SK-N-SH (cell line): ENCODE measurements around the gene TYW1. TPM values are rescaled to one million over a fixed set of nuclear protein-coding genes. Genes with fewer than 3 reads are reported as not detected.
"Not testable (repeated sequence)": the region's sequence is repeated elsewhere in the genome, so short reads cannot be mapped to it uniquely, and the experiment has no call there.

ENCODE experiments used
- CTCF ChIA-PET: fragments of 300-600, 350-600 bp; formaldehyde crosslinking; extraction: SDS; loops from one replicate; lab custom pipeline; 2021; lab: Yijun Ruan, JAX
- POLR2A ChIA-PET: fragments of 350-600 bp; sonication (Branson Sonifier 250); formaldehyde crosslinking; extraction: SDS; loops from one replicate; lab custom pipeline; 2020; ENCODE audit warnings: antibody characterized with exemption, inconsistent platforms; lab: Yijun Ruan, JAX
- DNase-seq: peaks from one replicate; pipeline ENCODE4 v3.0.0; 2012
- H2AFZ ChIP-seq: fragments of 200-600 bp; sonication (generic); 2 replicates; pipeline ENCODE4 v1.8.1; 2016; ENCODE audit warnings: antibody characterized with exemption, mild to moderate bottlenecking, low read depth
- H3F3A ChIP-seq: fragments of 200-600 bp; sonication (generic); replicated peaks from 2 replicates; pipeline ENCODE3; 2016; ENCODE audit warnings: antibody characterized with exemption, mild to moderate bottlenecking; ENCODE audit not compliant: insufficient read depth
- H3K27ac ChIP-seq, 2 experiments: fragments of 200-500 bp in 1 of 2; fragments of 200-600 bp in 1 of 2; sonication (Bioruptor generic) in 1 of 2; sonication (generic), shearing (Covaris generic) in 1 of 2; 2 replicates each; pipeline versions ENCODE4 v1.5.1 to v1.6.1; 2014 to 2016; ENCODE audit warnings: low read depth in 2 of 2, inconsistent platforms in 1 of 2, low read length in 1 of 2, mild to moderate bottlenecking in 1 of 2, mixed read lengths in 1 of 2
- H3K27me3 ChIP-seq: fragments of 200-600 bp; sonication (generic), shearing (Covaris generic); 2 replicates; pipeline ENCODE4 v1.6.1; 2016; ENCODE audit warnings: mixed run types; ENCODE audit not compliant: insufficient read depth
- H3K36me3 ChIP-seq, 2 experiments: fragments of 200-500 bp in 1 of 2; fragments of 200-600 bp in 1 of 2; sonication (Bioruptor generic) in 1 of 2; sonication (generic) in 1 of 2; replicated peaks in 1 of 2; 2 replicates each; pipeline versions ENCODE3 to v1.5.1; 2014 to 2016; ENCODE audit warnings: low read length in 1 of 2, mild to moderate bottlenecking in 1 of 2; ENCODE audit not compliant: insufficient read depth in 2 of 2, control insufficient read depth in 1 of 2
- H3K4me1 ChIP-seq, 2 experiments: fragments of 200-500 bp in 1 of 2; fragments of 200-600 bp in 1 of 2; sonication (Bioruptor generic) in 1 of 2; sonication (generic), shearing (Covaris generic) in 1 of 2; 2 replicates each; pipeline versions ENCODE4 v1.5.1 to v1.6.1; 2014 to 2016; ENCODE audit warnings: low read depth in 1 of 2, low read length in 1 of 2, mixed run types in 1 of 2; ENCODE audit not compliant: insufficient read depth in 2 of 2, control insufficient read depth in 1 of 2
- H3K4me2 ChIP-seq: fragments of 200-600 bp; sonication (generic), shearing (Covaris generic); 2 replicates; pipeline ENCODE4 v1.6.1; 2017; ENCODE audit warnings: mixed run types
- H3K4me3 ChIP-seq, 2 experiments: fragments of 200-500 bp in 1 of 2; fragments of 200-600 bp in 1 of 2; sonication (Bioruptor generic) in 1 of 2; sonication (generic), shearing (Covaris generic) in 1 of 2; 2 replicates each; pipeline versions ENCODE4 v1.5.1 to v1.8.1; 2014 to 2016; ENCODE audit warnings: low read depth in 2 of 2, inconsistent platforms in 1 of 2, low read length in 1 of 2, mild to moderate bottlenecking in 1 of 2, mixed read lengths in 1 of 2, moderate library complexity in 1 of 2
- H3K79me2 ChIP-seq: fragments of 200-600 bp; sonication (generic); 2 replicates; pipeline ENCODE4 v1.8.1; 2017; ENCODE audit warnings: mild to moderate bottlenecking; ENCODE audit not compliant: insufficient read depth
- H3K9ac ChIP-seq: fragments of 200-600 bp; sonication (generic); 2 replicates; pipeline ENCODE4 v1.6.1; 2017; ENCODE audit warnings: mixed run types
- H3K9me2 ChIP-seq: fragments of 200-600 bp; sonication (generic); 2 replicates; pipeline ENCODE4 v1.6.1; 2017; ENCODE audit warnings: mixed run types
- H3K9me3 ChIP-seq: fragments of 200-600 bp; sonication (generic); 2 replicates; pipeline ENCODE4 v1.6.1; 2017; ENCODE audit warnings: mixed run types, mild to moderate bottlenecking, moderate library complexity
- H4K20me1 ChIP-seq: fragments of 200-600 bp; sonication (generic); 2 replicates; pipeline ENCODE4 v1.6.1; 2017; ENCODE audit warnings: mild to moderate bottlenecking, mixed run types; ENCODE audit not compliant: insufficient read depth
- RAD21 ChIP-seq: IDR thresholded peaks from 2 replicates; pipeline ENCODE4 v1.6.1; 2012; ENCODE audit warnings: mild to moderate bottlenecking, low read length
- SMC3 ChIP-seq: IDR thresholded peaks from 2 replicates; pipeline ENCODE4 v1.6.1; 2012; ENCODE audit warnings: low read depth, low read length, improper control_type of control experiment
- WGBS: methylation state at CpG from one replicate; pipeline ENCODE4 v1.1.6; 2017; ENCODE audit warnings: low lambda C conversion rate; 5-methylcytosine and 5-hydroxymethylcytosine counted together
- polyA plus RNA-seq, 3 experiments: library from polyadenylated mRNA; depleted of rRNA; stranded (reverse); fragments of >200 nt; gene quantifications; 2 replicates each; pipeline ENCODE4 v1.2.3, GENCODE V29; 2012
- TF ChIP-seq, protein P1 (sequence below): fragments of 200-600 bp; sonication (generic); IDR thresholded peaks from 2 replicates; pipeline ENCODE4 v1.6.1; 2017; ENCODE audit warnings: antibody characterized with exemption, mild to moderate bottlenecking, moderate library complexity

TYW1 gene
- polyA plus RNA-seq, 1 of the 3 experiments (the other 2 are of a cell fraction): 15.0 TPM

DNA sequence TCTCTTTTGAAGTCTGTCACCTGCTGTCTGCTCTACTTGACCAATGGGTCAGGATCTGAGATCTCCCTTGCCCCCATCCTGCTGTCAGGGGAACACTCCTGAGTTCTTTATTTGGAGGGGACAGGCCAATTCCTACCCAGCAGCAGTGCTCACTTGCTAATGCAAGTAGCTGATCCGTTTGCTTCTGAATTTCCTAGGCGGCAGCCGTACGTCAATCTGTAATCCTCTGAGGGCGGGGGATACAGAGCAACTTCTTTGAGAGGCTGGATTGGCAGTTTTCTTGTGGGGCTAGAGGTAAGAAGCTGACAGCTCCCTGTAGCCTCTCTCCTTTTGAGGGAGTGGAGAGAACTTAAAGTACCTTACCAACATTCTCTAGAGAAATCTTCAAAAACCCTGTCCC is 36.6 kb downstream of the TYW1 start (continued):
- TF ChIP-seq SMC3: no peak

DNA sequence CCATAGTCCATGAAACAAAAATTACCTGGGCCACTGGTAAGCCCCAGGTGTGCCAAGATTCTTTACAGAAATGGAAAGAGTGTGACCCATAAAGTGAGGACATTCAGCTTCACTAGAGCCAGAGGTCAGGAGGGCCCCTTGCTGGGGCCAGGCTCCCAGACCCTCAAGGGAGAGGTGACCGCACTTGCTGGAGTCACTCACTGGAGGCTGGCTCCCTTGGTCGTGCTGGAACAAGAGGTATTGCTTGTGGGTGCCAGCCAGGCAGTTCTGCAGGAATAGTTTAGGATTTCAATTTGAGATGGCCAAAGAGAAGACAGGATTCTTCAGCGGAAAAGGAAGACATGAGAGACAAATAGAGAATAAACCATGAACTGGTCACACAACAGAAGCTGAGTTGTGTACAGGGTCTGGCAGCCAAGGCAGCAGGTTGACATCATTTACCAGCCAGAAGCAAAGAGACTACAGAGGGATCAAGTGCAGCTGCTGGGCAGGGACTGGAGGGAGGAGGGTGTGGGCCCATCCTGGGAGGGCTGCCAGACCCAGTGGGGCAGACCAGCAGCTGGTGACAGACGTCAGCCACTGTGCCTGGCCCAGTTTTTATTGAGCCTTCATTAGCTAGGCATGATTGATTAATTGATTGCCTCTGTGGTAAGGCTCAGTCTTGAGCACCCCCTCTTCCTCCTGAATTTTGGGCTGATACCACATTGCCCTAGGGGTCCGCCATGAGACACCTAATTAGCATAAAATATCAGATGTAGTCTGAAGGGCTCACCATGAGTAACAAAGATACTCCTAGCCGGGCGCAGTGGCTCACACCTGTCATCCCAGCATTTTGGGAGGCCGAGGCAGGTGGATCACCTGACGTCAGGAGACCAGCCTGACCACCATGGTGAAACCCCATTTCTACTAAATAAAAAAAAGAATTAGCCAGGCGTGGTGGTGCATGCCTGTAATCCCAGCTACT is 40.1 kb downstream of the TYW1 start:
- H3K36me3 ChIP-seq: peaks cover 0 to 22% of the 10 kb centered on the region in 2 experiments
- H3K4me2 ChIP-seq, CTCF ChIA-PET, H3K4me3 ChIP-seq, H3F3A ChIP-seq, H2AFZ ChIP-seq, H4K20me1 ChIP-seq, DNase-seq, H3K4me1 ChIP-seq, H3K9me2 ChIP-seq, POLR2A ChIA-PET, H3K79me2 ChIP-seq, H3K9ac ChIP-seq, H3K9me3 ChIP-seq, H3K27me3 ChIP-seq: not testable (repeated sequence)
- peak overlapping the region in 1 of 2 experiments; percentile 13; a peak in 1 of 4 replicates for H3K27ac ChIP-seq
- 89% methylated on average over 10 of the region's 10 CpGs for WGBS

DNA sequence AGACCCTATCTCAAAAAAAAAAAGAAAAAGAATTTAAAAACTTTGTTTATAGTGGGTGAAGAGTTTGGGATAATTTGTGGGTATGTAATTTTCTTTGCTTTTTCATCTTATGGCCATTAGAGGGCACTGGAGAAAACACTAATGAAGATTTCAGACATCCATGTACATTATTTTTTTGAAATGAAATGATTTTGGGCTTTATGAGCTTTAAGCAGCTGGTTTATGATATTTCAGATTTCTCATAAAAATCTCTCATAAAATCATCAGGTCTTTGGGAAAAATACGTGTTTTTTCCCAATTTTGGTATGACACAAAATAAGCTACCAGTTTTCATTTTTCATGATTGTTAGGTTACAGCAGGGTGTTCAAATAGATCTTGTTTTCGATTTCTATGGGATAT is 44.2 kb downstream of the TYW1 start:
- H3K4me1 ChIP-seq, H3K36me3 ChIP-seq, H3K4me3 ChIP-seq, H4K20me1 ChIP-seq, H3K9ac ChIP-seq, H2AFZ ChIP-seq, POLR2A ChIA-PET, H3K9me3 ChIP-seq, H3K9me2 ChIP-seq, H3K27me3 ChIP-seq, DNase-seq, H3K4me2 ChIP-seq, H3K79me2 ChIP-seq: not testable (repeated sequence)
- H3K27ac ChIP-seq: peak overlapping the region in 1 of 2 experiments; percentile 8; a peak in 1 of 4 replicates
- peaks cover 21% of the 10 kb centered on the region for H3F3A ChIP-seq
- TF ChIP-seq, protein P1, sequence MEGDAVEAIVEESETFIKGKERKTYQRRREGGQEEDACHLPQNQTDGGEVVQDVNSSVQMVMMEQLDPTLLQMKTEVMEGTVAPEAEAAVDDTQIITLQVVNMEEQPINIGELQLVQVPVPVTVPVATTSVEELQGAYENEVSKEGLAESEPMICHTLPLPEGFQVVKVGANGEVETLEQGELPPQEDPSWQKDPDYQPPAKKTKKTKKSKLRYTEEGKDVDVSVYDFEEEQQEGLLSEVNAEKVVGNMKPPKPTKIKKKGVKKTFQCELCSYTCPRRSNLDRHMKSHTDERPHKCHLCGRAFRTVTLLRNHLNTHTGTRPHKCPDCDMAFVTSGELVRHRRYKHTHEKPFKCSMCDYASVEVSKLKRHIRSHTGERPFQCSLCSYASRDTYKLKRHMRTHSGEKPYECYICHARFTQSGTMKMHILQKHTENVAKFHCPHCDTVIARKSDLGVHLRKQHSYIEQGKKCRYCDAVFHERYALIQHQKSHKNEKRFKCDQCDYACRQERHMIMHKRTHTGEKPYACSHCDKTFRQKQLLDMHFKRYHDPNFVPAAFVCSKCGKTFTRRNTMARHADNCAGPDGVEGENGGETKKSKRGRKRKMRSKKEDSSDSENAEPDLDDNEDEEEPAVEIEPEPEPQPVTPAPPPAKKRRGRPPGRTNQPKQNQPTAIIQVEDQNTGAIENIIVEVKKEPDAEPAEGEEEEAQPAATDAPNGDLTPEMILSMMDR: peak; percentile 71
- 0 out of 2 replicates have a peak, but pooled peaks have one; percentile 12 for TF ChIP-seq SMC3
- TF ChIP-seq RAD21: peak; percentile 53
- CTCF ChIA-PET: interaction anchor here (0.9 to 1.5 kb wide), 3 partner anchors 45 to 513 kb away, joined by 3 to 5 read pairs (median 3); no protein-coding TSS in a partner anchor
- WGBS: 49% methylated on average over 2 of the region's 2 CpGs
